Measurements from ENCODE around the gene AHNAK2. TPM values are rescaled to one million over a fixed set of nuclear protein-coding genes. Genes with fewer than 3 reads are reported as not detected.
A peak's percentile ranks its signal among the peaks of the same experiment; 100 is the strongest.

The AHNAK2 gene
- total and polyA plus RNA-seq, 9 of the 15 experiments (the other 6 are each of a cell fraction or from before 2014, with no cell fraction given): 0.04 to 0.09 (median 0.04) TPM; not detected in 6

GRCh38 chr14:104970231-104971068, 7.7 kb downstream of the AHNAK2 start (continued):
- TF ChIP-seq, protein P1, sequence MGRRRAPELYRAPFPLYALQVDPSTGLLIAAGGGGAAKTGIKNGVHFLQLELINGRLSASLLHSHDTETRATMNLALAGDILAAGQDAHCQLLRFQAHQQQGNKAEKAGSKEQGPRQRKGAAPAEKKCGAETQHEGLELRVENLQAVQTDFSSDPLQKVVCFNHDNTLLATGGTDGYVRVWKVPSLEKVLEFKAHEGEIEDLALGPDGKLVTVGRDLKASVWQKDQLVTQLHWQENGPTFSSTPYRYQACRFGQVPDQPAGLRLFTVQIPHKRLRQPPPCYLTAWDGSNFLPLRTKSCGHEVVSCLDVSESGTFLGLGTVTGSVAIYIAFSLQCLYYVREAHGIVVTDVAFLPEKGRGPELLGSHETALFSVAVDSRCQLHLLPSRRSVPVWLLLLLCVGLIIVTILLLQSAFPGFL (CRISPR knock-in tag; IDR thresholded peaks at IDR 0.05): no peak
- TF ChIP-seq ZNF764 (CRISPR knock-in tag; IDR thresholded peaks at IDR 0.05; ENCODE audit: low read depth): no peak
- no peak for TF ChIP-seq SNAPC5 (CRISPR knock-in tag; IDR thresholded peaks at IDR 0.05)
- no peak for TF ChIP-seq CHAMP1 (IDR thresholded peaks at IDR 0.05)
- TF ChIP-seq ZNF384 (IDR thresholded peaks at IDR 0.05; ENCODE audit: low read depth, low read length): no peak
- TF ChIP-seq ZNF436 (CRISPR knock-in tag; IDR thresholded peaks at IDR 0.05): no peak
- TF ChIP-seq BRF1 (IDR thresholded peaks at IDR 0.05; ENCODE audit: borderline replicate concordance, extremely low read depth, insufficient read length): no peak
- no peak for TF ChIP-seq HMBOX1 (IDR thresholded peaks at IDR 0.05)
- no peak for TF ChIP-seq U2AF2 (optimal IDR thresholded peaks at IDR 0.05; ENCODE audit: low read depth, low read length)
- no peak for TF ChIP-seq KDM2B (CRISPR knock-in tag; IDR thresholded peaks at IDR 0.05)
- TF ChIP-seq, protein P2, sequence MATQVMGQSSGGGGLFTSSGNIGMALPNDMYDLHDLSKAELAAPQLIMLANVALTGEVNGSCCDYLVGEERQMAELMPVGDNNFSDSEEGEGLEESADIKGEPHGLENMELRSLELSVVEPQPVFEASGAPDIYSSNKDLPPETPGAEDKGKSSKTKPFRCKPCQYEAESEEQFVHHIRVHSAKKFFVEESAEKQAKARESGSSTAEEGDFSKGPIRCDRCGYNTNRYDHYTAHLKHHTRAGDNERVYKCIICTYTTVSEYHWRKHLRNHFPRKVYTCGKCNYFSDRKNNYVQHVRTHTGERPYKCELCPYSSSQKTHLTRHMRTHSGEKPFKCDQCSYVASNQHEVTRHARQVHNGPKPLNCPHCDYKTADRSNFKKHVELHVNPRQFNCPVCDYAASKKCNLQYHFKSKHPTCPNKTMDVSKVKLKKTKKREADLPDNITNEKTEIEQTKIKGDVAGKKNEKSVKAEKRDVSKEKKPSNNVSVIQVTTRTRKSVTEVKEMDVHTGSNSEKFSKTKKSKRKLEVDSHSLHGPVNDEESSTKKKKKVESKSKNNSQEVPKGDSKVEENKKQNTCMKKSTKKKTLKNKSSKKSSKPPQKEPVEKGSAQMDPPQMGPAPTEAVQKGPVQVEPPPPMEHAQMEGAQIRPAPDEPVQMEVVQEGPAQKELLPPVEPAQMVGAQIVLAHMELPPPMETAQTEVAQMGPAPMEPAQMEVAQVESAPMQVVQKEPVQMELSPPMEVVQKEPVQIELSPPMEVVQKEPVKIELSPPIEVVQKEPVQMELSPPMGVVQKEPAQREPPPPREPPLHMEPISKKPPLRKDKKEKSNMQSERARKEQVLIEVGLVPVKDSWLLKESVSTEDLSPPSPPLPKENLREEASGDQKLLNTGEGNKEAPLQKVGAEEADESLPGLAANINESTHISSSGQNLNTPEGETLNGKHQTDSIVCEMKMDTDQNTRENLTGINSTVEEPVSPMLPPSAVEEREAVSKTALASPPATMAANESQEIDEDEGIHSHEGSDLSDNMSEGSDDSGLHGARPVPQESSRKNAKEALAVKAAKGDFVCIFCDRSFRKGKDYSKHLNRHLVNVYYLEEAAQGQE (IDR thresholded peaks at IDR 0.05; ENCODE audit: borderline replicate concordance): peak; percentile 27; the same call in 1 of the 2 replicates
- TF ChIP-seq, protein P2 (CRISPR knock-in tag; IDR thresholded peaks at IDR 0.05; ENCODE audit: low read depth): no peak
- no peak for TF ChIP-seq ETV6 (IDR thresholded peaks at IDR 0.05; ENCODE audit: borderline replicate concordance in 1 of 2, low read depth in 2 of 2, low read length in 1 of 2)
- TF ChIP-seq ETV6 (CRISPR knock-in tag; IDR thresholded peaks at IDR 0.05; ENCODE audit: borderline replicate concordance): no peak

Data from K562 (cell line).